DMS153 (cell line): ENCODE measurements around the gene SMIM12.
A peak's percentile ranks its signal among the peaks of the same experiment; 100 is the strongest.
"Not testable (repeated sequence)": the region's sequence is repeated elsewhere in the genome, so short reads cannot be mapped to it uniquely, and the experiment has no call there.

Source experiments
- DNase-seq: peaks from one replicate; lab custom pipeline; 2025; lab: John Stamatoyannopoulos, UW

The SMIM12 gene

GRCh38 chr1:34843392-34844251 is 15.9 kb downstream of the SMIM12 start:
- DNase-seq = no peak

- no peak for DNase-seq
Observed at GRCh38 chr1:34842952-34843371, 16.6 kb downstream of the SMIM12 start.

GRCh38 chr1:34842073-34842472 is 17.5 kb downstream of the SMIM12 start:
- DNase-seq = no peak

GRCh38 chr1:34840426-34840825 is 19.1 kb downstream of the SMIM12 start:
- no peak for DNase-seq

- no peak for DNase-seq
Observed at GRCh38 chr1:34839526-34840305, 19.8 kb downstream of the SMIM12 start.

GRCh38 chr1:34833711-34834110 is 25.8 kb downstream of the SMIM12 start:
- DNase-seq = no peak

- DNase-seq = peak; percentile 55
Observed at GRCh38 chr1:34831721-34832246, 27.8 kb downstream of the SMIM12 start.

GRCh38 chr1:34829250-34829649 is 30.3 kb downstream of the SMIM12 start:
- no peak for DNase-seq

- DNase-seq = no peak
Observed at GRCh38 chr1:34828611-34829010, 30.9 kb downstream of the SMIM12 start.

GRCh38 chr1:34827341-34827941 is 32.1 kb downstream of the SMIM12 start:
- DNase-seq = no peak

GRCh38 chr1:34825455-34826091 is 34.0 kb downstream of the SMIM12 start:
- DNase-seq = peak; percentile 39

GRCh38 chr1:34824817-34825454 is 34.6 kb downstream of the SMIM12 start:
- no peak for DNase-seq

GRCh38 chr1:34822202-34822601 is 37.3 kb downstream of the SMIM12 start:
- DNase-seq = no peak

GRCh38 chr1:34818862-34819261 is 40.7 kb downstream of the SMIM12 start:
- DNase-seq = not testable (repeated sequence)

- DNase-seq = no peak
Observed at GRCh38 chr1:34816778-34817177, 42.8 kb downstream of the SMIM12 start.

GRCh38 chr1:34816332-34816731 is 43.2 kb downstream of the SMIM12 start:
- no peak for DNase-seq

GRCh38 chr1:34810781-34811180 is 48.8 kb downstream of the SMIM12 start:
- not testable (repeated sequence) for DNase-seq

- DNase-seq = no peak
Observed at GRCh38 chr1:34808051-34808810, 51.3 kb downstream of the SMIM12 start.

GRCh38 chr1:34806396-34806795 is 53.2 kb downstream of the SMIM12 start:
- no peak for DNase-seq

- DNase-seq = no peak
Observed at GRCh38 chr1:34803770-34804169, 55.8 kb downstream of the SMIM12 start.
